WTC11 (cell line): ENCODE results near the gene FOXP1.

ENCODE experiments used
- ATF1 ChIP-seq: sonication (generic); formaldehyde crosslinking; IDR thresholded peaks from 2 replicates; pipeline ENCODE4 v1.8.1; 2023; ENCODE audit warnings: mild to moderate bottlenecking, moderate library complexity, missing genetic modification reagents
- ELF4 ChIP-seq: sonication (generic); formaldehyde crosslinking; IDR thresholded peaks from 2 replicates; pipeline ENCODE4 v1.8.1; 2022; ENCODE audit warnings: low read depth, mild to moderate bottlenecking, moderate library complexity, missing genetic modification reagents
- HMGA2 ChIP-seq: fragments of 250-450 bp; sonication (Bioruptor Pico); IDR thresholded peaks from 2 replicates; pipeline ENCODE4 v1.4.0; 2021; ENCODE audit warnings: mild to moderate bottlenecking, moderate library complexity
- NR2C2 ChIP-seq: sonication (generic); formaldehyde crosslinking; IDR thresholded peaks from 2 replicates; pipeline ENCODE4 v1.8.0; 2022; ENCODE audit warnings: mild to moderate bottlenecking, missing genetic modification reagents
- TF ChIP-seq, protein P1 (sequence below): fragments of 200-600 bp; IDR thresholded peaks from 2 replicates; pipeline ENCODE4 v1.8.0; 2022; ENCODE audit warnings: antibody characterized with exemption
- TF ChIP-seq, protein P2 (sequence below): sonication (generic); formaldehyde crosslinking; IDR thresholded peaks from 2 replicates; pipeline ENCODE4 v1.8.0; 2023; ENCODE audit warnings: mild to moderate bottlenecking, missing genetic modification reagents
- TF ChIP-seq, protein P3 (sequence below): sonication (generic); formaldehyde crosslinking; IDR thresholded peaks from 2 replicates; pipeline ENCODE4 v1.8.1; 2023; ENCODE audit warnings: mild to moderate bottlenecking, missing genetic modification reagents, borderline replicate concordance

GRCh38 chr3:71468311-71469137 lies 115.0 kb downstream of the FOXP1 start:
- TF ChIP-seq, protein P1, sequence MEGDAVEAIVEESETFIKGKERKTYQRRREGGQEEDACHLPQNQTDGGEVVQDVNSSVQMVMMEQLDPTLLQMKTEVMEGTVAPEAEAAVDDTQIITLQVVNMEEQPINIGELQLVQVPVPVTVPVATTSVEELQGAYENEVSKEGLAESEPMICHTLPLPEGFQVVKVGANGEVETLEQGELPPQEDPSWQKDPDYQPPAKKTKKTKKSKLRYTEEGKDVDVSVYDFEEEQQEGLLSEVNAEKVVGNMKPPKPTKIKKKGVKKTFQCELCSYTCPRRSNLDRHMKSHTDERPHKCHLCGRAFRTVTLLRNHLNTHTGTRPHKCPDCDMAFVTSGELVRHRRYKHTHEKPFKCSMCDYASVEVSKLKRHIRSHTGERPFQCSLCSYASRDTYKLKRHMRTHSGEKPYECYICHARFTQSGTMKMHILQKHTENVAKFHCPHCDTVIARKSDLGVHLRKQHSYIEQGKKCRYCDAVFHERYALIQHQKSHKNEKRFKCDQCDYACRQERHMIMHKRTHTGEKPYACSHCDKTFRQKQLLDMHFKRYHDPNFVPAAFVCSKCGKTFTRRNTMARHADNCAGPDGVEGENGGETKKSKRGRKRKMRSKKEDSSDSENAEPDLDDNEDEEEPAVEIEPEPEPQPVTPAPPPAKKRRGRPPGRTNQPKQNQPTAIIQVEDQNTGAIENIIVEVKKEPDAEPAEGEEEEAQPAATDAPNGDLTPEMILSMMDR = no peak
- no peak for TF ChIP-seq HMGA2 (CRISPR knock-in tag)
- no peak for TF ChIP-seq ELF4 (CRISPR knock-in tag)
- TF ChIP-seq, protein P2, sequence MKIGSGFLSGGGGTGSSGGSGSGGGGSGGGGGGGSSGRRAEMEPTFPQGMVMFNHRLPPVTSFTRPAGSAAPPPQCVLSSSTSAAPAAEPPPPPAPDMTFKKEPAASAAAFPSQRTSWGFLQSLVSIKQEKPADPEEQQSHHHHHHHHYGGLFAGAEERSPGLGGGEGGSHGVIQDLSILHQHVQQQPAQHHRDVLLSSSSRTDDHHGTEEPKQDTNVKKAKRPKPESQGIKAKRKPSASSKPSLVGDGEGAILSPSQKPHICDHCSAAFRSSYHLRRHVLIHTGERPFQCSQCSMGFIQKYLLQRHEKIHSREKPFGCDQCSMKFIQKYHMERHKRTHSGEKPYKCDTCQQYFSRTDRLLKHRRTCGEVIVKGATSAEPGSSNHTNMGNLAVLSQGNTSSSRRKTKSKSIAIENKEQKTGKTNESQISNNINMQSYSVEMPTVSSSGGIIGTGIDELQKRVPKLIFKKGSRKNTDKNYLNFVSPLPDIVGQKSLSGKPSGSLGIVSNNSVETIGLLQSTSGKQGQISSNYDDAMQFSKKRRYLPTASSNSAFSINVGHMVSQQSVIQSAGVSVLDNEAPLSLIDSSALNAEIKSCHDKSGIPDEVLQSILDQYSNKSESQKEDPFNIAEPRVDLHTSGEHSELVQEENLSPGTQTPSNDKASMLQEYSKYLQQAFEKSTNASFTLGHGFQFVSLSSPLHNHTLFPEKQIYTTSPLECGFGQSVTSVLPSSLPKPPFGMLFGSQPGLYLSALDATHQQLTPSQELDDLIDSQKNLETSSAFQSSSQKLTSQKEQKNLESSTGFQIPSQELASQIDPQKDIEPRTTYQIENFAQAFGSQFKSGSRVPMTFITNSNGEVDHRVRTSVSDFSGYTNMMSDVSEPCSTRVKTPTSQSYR (CRISPR knock-in tag) = no peak
- TF ChIP-seq ATF1 (CRISPR knock-in tag) = no peak
- TF ChIP-seq, protein P3, sequence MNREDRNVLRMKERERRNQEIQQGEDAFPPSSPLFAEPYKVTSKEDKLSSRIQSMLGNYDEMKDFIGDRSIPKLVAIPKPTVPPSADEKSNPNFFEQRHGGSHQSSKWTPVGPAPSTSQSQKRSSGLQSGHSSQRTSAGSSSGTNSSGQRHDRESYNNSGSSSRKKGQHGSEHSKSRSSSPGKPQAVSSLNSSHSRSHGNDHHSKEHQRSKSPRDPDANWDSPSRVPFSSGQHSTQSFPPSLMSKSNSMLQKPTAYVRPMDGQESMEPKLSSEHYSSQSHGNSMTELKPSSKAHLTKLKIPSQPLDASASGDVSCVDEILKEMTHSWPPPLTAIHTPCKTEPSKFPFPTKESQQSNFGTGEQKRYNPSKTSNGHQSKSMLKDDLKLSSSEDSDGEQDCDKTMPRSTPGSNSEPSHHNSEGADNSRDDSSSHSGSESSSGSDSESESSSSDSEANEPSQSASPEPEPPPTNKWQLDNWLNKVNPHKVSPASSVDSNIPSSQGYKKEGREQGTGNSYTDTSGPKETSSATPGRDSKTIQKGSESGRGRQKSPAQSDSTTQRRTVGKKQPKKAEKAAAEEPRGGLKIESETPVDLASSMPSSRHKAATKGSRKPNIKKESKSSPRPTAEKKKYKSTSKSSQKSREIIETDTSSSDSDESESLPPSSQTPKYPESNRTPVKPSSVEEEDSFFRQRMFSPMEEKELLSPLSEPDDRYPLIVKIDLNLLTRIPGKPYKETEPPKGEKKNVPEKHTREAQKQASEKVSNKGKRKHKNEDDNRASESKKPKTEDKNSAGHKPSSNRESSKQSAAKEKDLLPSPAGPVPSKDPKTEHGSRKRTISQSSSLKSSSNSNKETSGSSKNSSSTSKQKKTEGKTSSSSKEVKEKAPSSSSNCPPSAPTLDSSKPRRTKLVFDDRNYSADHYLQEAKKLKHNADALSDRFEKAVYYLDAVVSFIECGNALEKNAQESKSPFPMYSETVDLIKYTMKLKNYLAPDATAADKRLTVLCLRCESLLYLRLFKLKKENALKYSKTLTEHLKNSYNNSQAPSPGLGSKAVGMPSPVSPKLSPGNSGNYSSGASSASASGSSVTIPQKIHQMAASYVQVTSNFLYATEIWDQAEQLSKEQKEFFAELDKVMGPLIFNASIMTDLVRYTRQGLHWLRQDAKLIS = no peak
- TF ChIP-seq NR2C2 (CRISPR knock-in tag) = no peak
